Upper lobe of left lung (tissue), 6 donors: ENCODE measurements around the gene ATPAF1. TPM values are rescaled to one million over a fixed set of nuclear protein-coding genes. Genes with fewer than 3 reads are reported as not detected.

ENCODE experiments used
- ATAC-seq, 2 donors: fragments of 200-7000 bp; cut with Tn5 transposase; one replicate each; pipeline ENCODE4 v1.9.1; 2022; ENCODE audit warnings: mild to moderate bottlenecking in 2 of 2, moderate library complexity in 2 of 2; ENCODE audit not compliant: low FRiP score in 2 of 2
- DNase-seq, 2 donors: peaks; one replicate each; pipeline ENCODE4 v3.0.0-alpha.2; 2019 to 2020
- H3K27ac ChIP-seq, 4 donors: fragments of 200-600 bp; sonication (generic); one replicate each; pipeline ENCODE4 v1.5.1; 2016 to 2019
- H3K27me3 ChIP-seq, 4 donors: fragments of 200-600 bp; sonication (generic); one replicate each; pipeline ENCODE4 v1.5.1; 2017 to 2019
- H3K36me3 ChIP-seq, 4 donors: fragments of 200-600 bp; sonication (generic); one replicate each; pipeline ENCODE4 v1.5.1; 2016 to 2019
- H3K4me1 ChIP-seq, 4 donors: fragments of 200-600 bp; sonication (generic); one replicate each; pipeline ENCODE4 v1.5.1; 2018 to 2019
- H3K4me3 ChIP-seq, 4 donors: fragments of 200-600 bp; sonication (generic); one replicate each; pipeline ENCODE4 v1.5.1; 2017 to 2019; ENCODE audit warnings: mild to moderate bottlenecking in 2 of 4, moderate library complexity in 1 of 4
- H3K9me3 ChIP-seq, 4 donors: fragments of 200-600 bp; sonication (generic); one replicate each; pipeline ENCODE4 v1.5.1; 2018 to 2019
- CTCF ChIP-seq, 6 experiments: fragments of 450-650 bp in 4 of 6; fragments of 200-600 bp in 2 of 6; sonication (generic) in 2 of 6; IDR thresholded peaks; one replicate each; pipeline ENCODE4 v1.5.1; 2016 to 2019; ENCODE audit warnings: antibody characterized with exemption in 6 of 6
- EP300 ChIP-seq, 4 donors: sonication (generic); formaldehyde crosslinking; IDR thresholded peaks; one replicate each; pipeline ENCODE4 v1.5.1; 2017; ENCODE audit warnings: antibody characterized with exemption in 4 of 4, control low read depth in 2 of 4
- POLR2A ChIP-seq, 4 donors: fragments of 450-650 bp; IDR thresholded peaks; one replicate each; pipeline ENCODE4 v1.5.1; 2016 to 2017; ENCODE audit warnings: antibody characterized with exemption in 4 of 4, mild to moderate bottlenecking in 2 of 4
- POLR2AphosphoS5 ChIP-seq, 2 donors: sonication (generic); formaldehyde crosslinking; IDR thresholded peaks; one replicate each; pipeline ENCODE4 v1.5.1; 2017; ENCODE audit warnings: antibody characterized with exemption in 2 of 2
- WGBS, 2 donors: methylation state at CpG; one replicate each; pipeline ENCODE4 v1.1.5; 2017 to 2018; 5-methylcytosine and 5-hydroxymethylcytosine counted together
- total RNA-seq, 6 donors: library from RNA; depleted of rRNA in 4 of 6; stranded (reverse); fragments of >200 nt in 4 of 6; gene quantifications; one replicate each; pipeline versions ENCODE4 v1.1.0 to v1.2.1, GENCODE V29; 2016 to 2021
- donor health status: DM: no; HTN: no; CAD: no; lungs with moderate emphysema.
- donor health status: DM: no; HTN: yes; CAD: no; lungs with severe emphysema.

ATPAF1 gene
- total RNA-seq, 6 donors from 2014 or later, result 26.2 to 39.6 (median 34.3) TPM

- Histone ChIP-seq H3K27me3 (no peaks in the 10 kb centered on the region), H3K27ac (no peak overlapping the region), H3K4me3 (no peak overlapping the region), H3K4me1 (peaks cover 30 to 53% (median 37%) of the 10 kb centered on the region in 4 donors), H3K36me3 (no peaks in the 10 kb centered on the region), H3K9me3 (no peaks in the 10 kb centered on the region)
- TF ChIP-seq POLR2AphosphoS5 (IDR thresholded peaks at IDR 0.05) (no peak), POLR2A (IDR thresholded peaks at IDR 0.05) (no peak), CTCF (IDR thresholded peaks at IDR 0.05) (no peak), EP300 (IDR thresholded peaks at IDR 0.05) (no peak)
- DNase-seq (no peak), ATAC-seq (no peak)
- 94 to 96% methylated on average over 3 of the region's 3 CpGs for WGBS, 2 donors
Observed at GRCh38 chr1:46601257-46602007, 66.7 kb downstream of the ATPAF1 start.

GRCh38 chr1:46599059-46599970, 68.8 kb downstream of the ATPAF1 start:
- H3K4me3 ChIP-seq, result no peak overlapping the region
- 87 to 89% methylated on average over 9 of the region's 9 CpGs for WGBS, 2 donors
- H3K4me1 ChIP-seq, result peaks cover 24 to 56% (median 28%) of the 10 kb centered on the region in 4 donors
- H3K27ac ChIP-seq, result no peak overlapping the region
- H3K9me3 ChIP-seq, result no peaks in the 10 kb centered on the region
- no peak for ATAC-seq
- TF ChIP-seq POLR2A (IDR thresholded peaks at IDR 0.05), result no peak
- no peak for TF ChIP-seq EP300 (IDR thresholded peaks at IDR 0.05)
- TF ChIP-seq CTCF (IDR thresholded peaks at IDR 0.05), result no peak
- no peak for TF ChIP-seq POLR2AphosphoS5 (IDR thresholded peaks at IDR 0.05)
- DNase-seq, result no peak
- no peaks in the 10 kb centered on the region for H3K36me3 ChIP-seq
- no peaks in the 10 kb centered on the region for H3K27me3 ChIP-seq

- DNase-seq (no peak), ATAC-seq (no peak)
- Histone ChIP-seq H3K27ac (no peak overlapping the region), H3K27me3 (no peaks in the 10 kb centered on the region), H3K4me1 (peaks cover 12 to 38% (median 17%) of the 10 kb centered on the region in 4 donors), H3K9me3 (no peaks in the 10 kb centered on the region), H3K4me3 (no peak overlapping the region), H3K36me3 (peaks cover 10 to 23% (median 18%) of the 10 kb centered on the region in 4 donors)
- WGBS, 2 donors, result 93 to 95% methylated on average over 3 of the region's 3 CpGs
- TF ChIP-seq POLR2A (IDR thresholded peaks at IDR 0.05) (no peak), EP300 (IDR thresholded peaks at IDR 0.05) (no peak), CTCF (IDR thresholded peaks at IDR 0.05) (no peak), POLR2AphosphoS5 (IDR thresholded peaks at IDR 0.05) (no peak)
Observed at GRCh38 chr1:46596846-46597245, 71.3 kb downstream of the ATPAF1 start.

GRCh38 chr1:46596036-46596435, 72.1 kb downstream of the ATPAF1 start:
- ATAC-seq (no peak), DNase-seq (no peak)
- peaks cover 10 to 37% (median 13%) of the 10 kb centered on the region in 4 donors for H3K4me1 ChIP-seq
- TF ChIP-seq EP300 (IDR thresholded peaks at IDR 0.05) (no peak), CTCF (IDR thresholded peaks at IDR 0.05) (no peak), POLR2A (IDR thresholded peaks at IDR 0.05) (no peak), POLR2AphosphoS5 (IDR thresholded peaks at IDR 0.05) (no peak)
- no peak overlapping the region for H3K4me3 ChIP-seq
- H3K27me3 ChIP-seq, result no peaks in the 10 kb centered on the region
- WGBS, 2 donors, result 95 to 100% methylated on average over 1 of the region's 1 CpG
- no peaks in the 10 kb centered on the region for H3K9me3 ChIP-seq
- peaks cover 10 to 31% (median 26%) of the 10 kb centered on the region in 4 donors for H3K36me3 ChIP-seq
- H3K27ac ChIP-seq, result peak overlapping the region in 3 of 4 donors; percentile 60 to 84 (median 82)
